Pancreas (tissue), 10 donors: Measurements from ENCODE around the gene ZNF215. TPM values are rescaled to one million over a fixed set of nuclear protein-coding genes. Genes with fewer than 3 reads are reported as not detected.

Experiments
- ATAC-seq, 4 donors: fragments of 200-7000 bp; cut with Tn5 transposase; one replicate each; pipeline versions ENCODE4 v1.8.0 to v1.9.1; 2020; ENCODE audit warnings: mild to moderate bottlenecking in 4 of 4, moderate library complexity in 4 of 4
- DNase-seq, 6 donors: peaks; one replicate each; pipeline ENCODE4 v3.0.0-alpha.2; 2020
- FAIRE-seq: peaks from 2 replicates; lab custom pipeline; 2012; peaks lifted over from hg19 to GRCh38; lab: Jason Lieb, UNC
- H3K27ac ChIP-seq, 4 donors: fragments of 200-600 bp; sonication (generic); 1 replicate in 3 of 4; 2 replicates in 1 of 4; pipeline versions ENCODE4 v1.5.0 to v1.8.0; 2020
- H3K27me3 ChIP-seq, 4 donors: fragments of 200-600 bp; one replicate each; pipeline ENCODE4 v1.8.0; 2021
- H3K36me3 ChIP-seq, 3 donors: fragments of 200-600 bp; sonication (generic) in 1 of 3; one replicate each; pipeline versions ENCODE4 v1.5.0 to v1.8.0; 2020 to 2021
- H3K4me1 ChIP-seq, 3 donors: fragments of 200-600 bp; one replicate each; pipeline ENCODE4 v1.8.0; 2021
- H3K4me3 ChIP-seq, 4 donors: fragments of 200-600 bp; sonication (generic) in 2 of 4; one replicate each; pipeline versions ENCODE4 v1.5.0 to v1.8.0; 2020 to 2021
- H3K9me3 ChIP-seq, 4 donors: fragments of 200-600 bp; one replicate each; pipeline ENCODE4 v1.8.0; 2021
- CTCF ChIP-seq, 4 donors: fragments of 200-600 bp; sonication (generic) in 3 of 4; IDR thresholded peaks; one replicate each; pipeline versions ENCODE4 v1.5.0 to v1.8.0; 2021; ENCODE audit warnings: antibody characterized with exemption in 4 of 4
- WGBS, 2 donors: extraction: QIAGEN DNeasy Blood & Tissue Kit; methylation state at CpG; one replicate each; pipeline ENCODE4 v1.1.7; 2013; 5-methylcytosine and 5-hydroxymethylcytosine counted together
- intact Hi-C, 3 donors: fragments of 100-400 bp; cut with DNase I; formaldehyde crosslinking; loops; one replicate each; pipeline versions ENCODE4 v1.11.1 to v1.14.2; 2022
- polyA plus RNA-seq, 2 donors: library from polyadenylated mRNA; stranded (reverse); fragments of 200-250 nt; gene quantifications; one replicate each; pipeline ENCODE4 v1.2.3, GENCODE V29; 2013
- total RNA-seq, 6 donors: library from RNA; stranded (reverse); fragmentation: NEBNext Ultra II Directional in 4 of 6; extraction: Animal tissue kit (Norgen Biotek cat#: 25700) in 4 of 6; gene quantifications; one replicate each; pipeline versions ENCODE4 v1.2.1 to v1.2.4, GENCODE V29; 2021 to 2023
- donor health status: healthy with polysubstance abuse.
- donor health status: DM: no; HTN: no; CAD: no; lungs with moderate emphysema.
- donor health status: DM: no; HTN: no; CAD: no.
- donor health status: control.
- donor health status: control.
- donor health status: Bipolar disorder and iron deficiency.
- donor health status: DM: yes; HTN: yes; CAD: no.
- donor health status: DM: no; HTN: no; CAD: no.
- donor health status: DM: no; HTN: no; CAD: no.
- donor health status: DM: yes; HTN: yes; CAD: no.

Gene ZNF215
- total and polyA plus RNA-seq, 8 donors = 1.6 to 4.5 (median 2.7) TPM

GRCh38 chr11:6920702-6921101 is 5.5 kb upstream of the ZNF215 start, which contains the start of gene OR2D3:
TSS of gene OR2D3 (plus strand) at chr11:6921002. CDS start at chr11:6921002, 0 bp downstream.
- intact Hi-C loops = no loop called here

GRCh38 chr11:6925007-6925577 is 1.1 kb upstream of the ZNF215 start:
- DNase-seq (no peak), ATAC-seq (no peak), FAIRE-seq (no peak)
- no peak for TF ChIP-seq CTCF (IDR thresholded peaks at IDR 0.05)
- Histone ChIP-seq H3K27ac (no peak overlapping the region), H3K4me1 (peaks cover 0 to 8% (median 5%) of the 10 kb centered on the region in 3 donors), H3K27me3 (no peaks in the 10 kb centered on the region), H3K4me3 (no peak overlapping the region), H3K9me3 (no peaks in the 10 kb centered on the region), H3K36me3 (no peaks in the 10 kb centered on the region)
- intact Hi-C loops = no loop called here

More at GRCh38 chr11:6920702-6921101, 5.5 kb upstream of the ZNF215 start, which contains the start of gene OR2D3:
- DNase-seq = no peak
- Histone ChIP-seq H3K4me3 (no peak within 1 kb of the TSS), H3K4me1 (no peaks in the 10 kb centered on the region), H3K9me3 (no peaks in the 10 kb centered on the region), H3K27ac (no peak within 1 kb of the TSS), H3K36me3 (no peaks in the 10 kb centered on the region), H3K27me3 (no peaks in the 10 kb centered on the region)
- no peak for TF ChIP-seq CTCF (IDR thresholded peaks at IDR 0.05)
- WGBS, 2 donors = 91 to 93% methylated on average over 1 of the region's 1 CpG
- no peak for FAIRE-seq
- no peak for ATAC-seq

- Histone ChIP-seq H3K9me3 (no peaks in the 10 kb centered on the region), H3K27ac (peak overlapping the region in 1 of 4 donors; percentile 37), H3K4me1 (peaks cover 0 to 8% (median 5%) of the 10 kb centered on the region in 3 donors), H3K27me3 (no peaks in the 10 kb centered on the region), H3K36me3 (no peaks in the 10 kb centered on the region), H3K4me3 (peak overlapping the region in 2 of 4 donors; percentile 59 to 68)
- ATAC-seq (peak in 2 of 4 donors; percentile 8 to 11), FAIRE-seq (no peak), DNase-seq (no peak)
- TF ChIP-seq CTCF (IDR thresholded peaks at IDR 0.05) = no peak
- intact Hi-C loops = no loop called here
- WGBS, 2 donors = 68 to 70% methylated on average over 2 of the region's 2 CpGs
Measured at GRCh38 chr11:6925636-6926207, 504 bp upstream of the ZNF215 start.

GRCh38 chr11:6927030-6927617 is 898 bp downstream of the ZNF215 start:
- FAIRE-seq (no peak), ATAC-seq (peak; percentile 28 to 64 (median 45)), DNase-seq (no peak)
- intact Hi-C loops = no loop called here
- Histone ChIP-seq H3K4me1 (peaks cover 0 to 8% (median 5%) of the 10 kb centered on the region in 3 donors), H3K27me3 (no peaks in the 10 kb centered on the region), H3K36me3 (no peaks in the 10 kb centered on the region), H3K27ac (peak overlapping the region in 1 of 4 donors; percentile 37), H3K9me3 (no peaks in the 10 kb centered on the region), H3K4me3 (peak overlapping the region; percentile 24 to 68 (median 50))
- WGBS, 2 donors = 4 to 8% methylated on average over 11 of the region's 11 CpGs
- TF ChIP-seq CTCF (IDR thresholded peaks at IDR 0.05) = no peak
